H1 (cell line): Measurements from ENCODE around the gene ARHGEF10L.

ENCODE experiments used
- CTCF ChIP-seq, 3 experiments: IDR thresholded peaks; 1 replicate in 2 of 3; 2 replicates in 1 of 3; pipeline versions ENCODE4 v1.5.1 to v1.6.1; 2011; ENCODE audit warnings: low read length in 3 of 3, mild to moderate bottlenecking in 3 of 3, inconsistent platforms in 2 of 3, low read depth in 1 of 3, moderate library complexity in 1 of 3; ENCODE audit not compliant: insufficient read depth in 1 of 3; ENCODE audit errors: control extremely low read depth in 1 of 3
- POLR2A ChIP-seq, 2 experiments: IDR thresholded peaks; 1 replicate in 1 of 2; 2 replicates in 1 of 2; pipeline ENCODE4 v1.6.1; 2011; ENCODE audit warnings: low read depth in 2 of 2, low read length in 2 of 2, mild to moderate bottlenecking in 2 of 2; ENCODE audit errors: control extremely low read depth in 1 of 2
- POLR2AphosphoS5 ChIP-seq: IDR thresholded peaks from 2 replicates; pipeline ENCODE4 v1.6.1; 2011; ENCODE audit warnings: low read depth, low read length
- SP1 ChIP-seq: IDR thresholded peaks from 2 replicates; pipeline ENCODE4 v1.6.1; 2011; ENCODE audit warnings: low read depth, low read length
- USF2 ChIP-seq: IDR thresholded peaks from 2 replicates; pipeline ENCODE4 v1.6.1; 2011; ENCODE audit warnings: low read length, improper control_type of control experiment

DNA sequence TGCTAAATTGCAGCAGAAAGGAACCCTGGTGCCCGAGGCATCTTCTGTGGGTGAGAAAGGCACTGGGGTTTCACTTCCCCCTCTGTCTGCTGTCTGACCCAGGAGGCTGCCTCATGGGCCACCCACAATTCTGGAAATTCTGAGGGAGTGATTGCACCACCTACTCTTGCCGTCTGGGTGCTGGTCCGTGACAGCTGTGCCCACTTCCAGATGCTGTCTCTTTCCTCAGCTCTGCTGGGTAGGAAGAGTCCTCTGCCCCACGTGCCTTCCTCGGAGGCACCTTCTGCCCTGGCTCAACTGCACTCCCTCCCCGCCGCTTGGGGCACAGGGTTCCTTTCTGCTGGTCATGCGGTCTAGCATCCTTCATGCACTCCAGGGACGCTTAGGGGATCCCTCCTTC is 96.3 kb downstream of the ARHGEF10L start:
- TF ChIP-seq POLR2A (IDR thresholded peaks at IDR 0.05; ENCODE audit: control extremely low read depth in 1 of 2, low read depth in 2 of 2, low read length in 2 of 2), result no peak
- no peak for TF ChIP-seq CTCF (IDR thresholded peaks at IDR 0.05; ENCODE audit: control extremely low read depth in 1 of 3, insufficient read depth in 1 of 3, low read depth in 1 of 3, low read length in 3 of 3)
- TF ChIP-seq SP1, result no peak
- TF ChIP-seq USF2, result no peak
- TF ChIP-seq POLR2AphosphoS5, result no peak
